Osteocyte (in vitro differentiated cells): Measurements from ENCODE around the gene MYO10. TPM values are rescaled to one million over a fixed set of nuclear protein-coding genes. Genes with fewer than 3 reads are reported as not detected.

Experiments used
- DNase-seq: peaks from one replicate; pipeline ENCODE4 v3.0.0; 2021; ENCODE audit warnings: mixed read lengths; ENCODE audit not compliant: unreplicated experiment; ENCODE audit errors: extremely low spot score
- H3K27ac Mint-ChIP-seq: one replicate; pipeline ENCODE4 v1.8.0; 2021; ENCODE audit warnings: mild to moderate bottlenecking, mixed read lengths; ENCODE audit not compliant: unreplicated experiment
- H3K27me3 Mint-ChIP-seq: one replicate; pipeline ENCODE4 v1.8.0; 2021; ENCODE audit warnings: mixed read lengths; ENCODE audit not compliant: unreplicated experiment
- H3K36me3 Mint-ChIP-seq: one replicate; pipeline ENCODE4 v1.8.0; 2021; ENCODE audit warnings: mixed read lengths; ENCODE audit not compliant: unreplicated experiment
- H3K4me1 Mint-ChIP-seq: one replicate; pipeline ENCODE4 v1.8.0; 2021; ENCODE audit warnings: mixed read lengths; ENCODE audit not compliant: unreplicated experiment
- H3K4me3 Mint-ChIP-seq: one replicate; pipeline ENCODE4 v1.8.0; 2021; ENCODE audit warnings: mild to moderate bottlenecking, moderate library complexity, mixed read lengths; ENCODE audit not compliant: unreplicated experiment
- H3K9me3 Mint-ChIP-seq: one replicate; pipeline ENCODE4 v1.8.0; 2021; ENCODE audit warnings: mixed read lengths; ENCODE audit not compliant: unreplicated experiment
- total RNA-seq: library from RNA; stranded (reverse); gene quantifications from 2 replicates; pipeline ENCODE4 v1.2.1, GENCODE V29; 2021
- TF ChIP-seq, protein P1 (sequence below): fragments of 200-600 bp; sonication (generic); IDR thresholded peaks from 2 replicates; pipeline ENCODE4 v1.5.0; 2021; ENCODE audit warnings: antibody characterized with exemption, mild to moderate bottlenecking, moderate library complexity

MYO10 gene
- total RNA-seq, 1 donor from 2014 or later = 87.8 TPM

GRCh38 chr5:16791036-16791705 lies 144.9 kb downstream of the MYO10 start:
- no peak for DNase-seq
- peaks cover 45% of the 10 kb centered on the region for H3K4me1 Mint-ChIP-seq
- H3K27ac Mint-ChIP-seq = no peak overlapping the region

GRCh38 chr5:16788957-16789356 lies 147.1 kb downstream of the MYO10 start:
- Mint-ChIP-seq H3K4me3 (no peak overlapping the region), H3K4me1 (peaks cover 61% of the 10 kb centered on the region), H3K9me3 (no peaks in the 10 kb centered on the region), H3K27me3 (no peaks in the 10 kb centered on the region), H3K36me3 (peaks cover 23% of the 10 kb centered on the region), H3K27ac (no peak overlapping the region)
- DNase-seq = no peak
- TF ChIP-seq, protein P1, sequence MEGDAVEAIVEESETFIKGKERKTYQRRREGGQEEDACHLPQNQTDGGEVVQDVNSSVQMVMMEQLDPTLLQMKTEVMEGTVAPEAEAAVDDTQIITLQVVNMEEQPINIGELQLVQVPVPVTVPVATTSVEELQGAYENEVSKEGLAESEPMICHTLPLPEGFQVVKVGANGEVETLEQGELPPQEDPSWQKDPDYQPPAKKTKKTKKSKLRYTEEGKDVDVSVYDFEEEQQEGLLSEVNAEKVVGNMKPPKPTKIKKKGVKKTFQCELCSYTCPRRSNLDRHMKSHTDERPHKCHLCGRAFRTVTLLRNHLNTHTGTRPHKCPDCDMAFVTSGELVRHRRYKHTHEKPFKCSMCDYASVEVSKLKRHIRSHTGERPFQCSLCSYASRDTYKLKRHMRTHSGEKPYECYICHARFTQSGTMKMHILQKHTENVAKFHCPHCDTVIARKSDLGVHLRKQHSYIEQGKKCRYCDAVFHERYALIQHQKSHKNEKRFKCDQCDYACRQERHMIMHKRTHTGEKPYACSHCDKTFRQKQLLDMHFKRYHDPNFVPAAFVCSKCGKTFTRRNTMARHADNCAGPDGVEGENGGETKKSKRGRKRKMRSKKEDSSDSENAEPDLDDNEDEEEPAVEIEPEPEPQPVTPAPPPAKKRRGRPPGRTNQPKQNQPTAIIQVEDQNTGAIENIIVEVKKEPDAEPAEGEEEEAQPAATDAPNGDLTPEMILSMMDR = no peak

More at GRCh38 chr5:16791036-16791705, 144.9 kb downstream of the MYO10 start:
- H3K4me3 Mint-ChIP-seq = no peak overlapping the region
- H3K27me3 Mint-ChIP-seq = no peaks in the 10 kb centered on the region
- H3K36me3 Mint-ChIP-seq = peaks cover 19% of the 10 kb centered on the region
- no peaks in the 10 kb centered on the region for H3K9me3 Mint-ChIP-seq
- TF ChIP-seq, protein P1 = peak; percentile 76

DNA sequence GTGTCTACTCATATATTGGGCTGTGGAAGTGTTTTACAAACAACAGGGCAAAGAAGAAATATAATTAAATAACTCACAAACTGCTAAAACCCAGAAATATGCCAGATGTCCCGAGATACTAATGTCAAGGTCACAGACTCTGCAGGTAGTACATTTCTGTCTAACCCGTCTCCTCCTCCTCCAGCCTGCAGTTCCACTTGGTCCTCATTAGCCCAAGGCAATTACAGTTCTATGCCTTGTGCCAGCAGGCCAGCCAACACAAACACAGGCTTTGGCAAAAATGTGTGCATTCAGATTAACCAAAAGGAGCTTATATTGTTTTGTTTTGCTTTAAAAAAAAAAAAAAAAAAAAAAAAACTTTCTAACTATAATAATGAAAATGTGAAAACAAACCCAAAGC lies 148.8 kb downstream of the MYO10 start:
- TF ChIP-seq, protein P1 = no peak
- H3K4me3 Mint-ChIP-seq = no peak overlapping the region
- no peaks in the 10 kb centered on the region for H3K27me3 Mint-ChIP-seq
- peak overlapping the region; percentile 65 for H3K27ac Mint-ChIP-seq
- H3K36me3 Mint-ChIP-seq = peaks cover 24% of the 10 kb centered on the region
- no peak for DNase-seq
- H3K9me3 Mint-ChIP-seq = no peaks in the 10 kb centered on the region
- H3K4me1 Mint-ChIP-seq = peaks cover 64% of the 10 kb centered on the region

- H3K4me1 Mint-ChIP-seq = peaks cover 49% of the 10 kb centered on the region
- H3K9me3 Mint-ChIP-seq = no peaks in the 10 kb centered on the region
- DNase-seq = no peak
- no peaks in the 10 kb centered on the region for H3K27me3 Mint-ChIP-seq
- H3K36me3 Mint-ChIP-seq = peaks cover 36% of the 10 kb centered on the region
- H3K27ac Mint-ChIP-seq = peak overlapping the region; percentile 32
- H3K4me3 Mint-ChIP-seq = no peak overlapping the region
- TF ChIP-seq, protein P1 = no peak
Measured at GRCh38 chr5:16784843-16785791, 151.0 kb downstream of the MYO10 start.

DNA sequence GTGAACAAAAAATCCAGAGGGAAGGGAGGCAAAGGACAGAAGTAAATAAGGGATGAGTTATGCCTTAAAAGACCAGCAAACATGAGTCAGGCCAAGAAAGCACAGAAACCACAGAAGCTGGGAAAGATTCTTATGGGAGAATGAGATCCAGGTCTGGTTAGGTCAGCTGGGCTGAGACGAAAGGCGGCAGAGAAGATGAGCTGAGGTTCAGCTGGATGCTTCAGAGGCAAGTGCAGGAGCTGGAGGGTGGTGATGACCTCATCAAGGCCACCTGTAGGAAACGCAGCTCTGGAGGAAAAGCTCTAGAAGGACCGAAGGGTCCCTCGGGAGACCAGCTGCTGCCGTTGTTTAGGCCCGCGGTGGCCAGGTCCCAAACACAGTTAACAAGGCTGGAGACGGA lies 152.0 kb downstream of the MYO10 start:
- H3K36me3 Mint-ChIP-seq = peaks cover 37% of the 10 kb centered on the region
- no peak overlapping the region for H3K4me3 Mint-ChIP-seq
- DNase-seq = no peak
- TF ChIP-seq, protein P1 = no peak
- H3K4me1 Mint-ChIP-seq = peaks cover 49% of the 10 kb centered on the region
- no peaks in the 10 kb centered on the region for H3K27me3 Mint-ChIP-seq
- H3K27ac Mint-ChIP-seq = no peak overlapping the region
- H3K9me3 Mint-ChIP-seq = no peaks in the 10 kb centered on the region
